Hindlimb muscle (tissue), 1 donor: ENCODE results near the gene INTS12. TPM values are rescaled to one million over a fixed set of nuclear protein-coding genes. Genes with fewer than 3 reads are reported as not detected.

Source experiments
- DNase-seq: peaks from one replicate; pipeline ENCODE4 v3.0.0-alpha.2; 2013
- polyA plus RNA-seq: library from polyadenylated mRNA; unstranded; fragments of 120-200 nt; gene quantifications from one replicate; pipeline ENCODE4 v1.2.1, GENCODE V29; 2013; ENCODE audit not compliant: insufficient read length

Gene INTS12
- polyA plus RNA-seq, 1 donor: 28.3 TPM

GRCh38 chr4:105683038-105683437 is 25.5 kb downstream of the INTS12 start:
- no peak for DNase-seq

GRCh38 chr4:105679186-105679585 is 29.3 kb downstream of the INTS12 start:
- no peak for DNase-seq

- DNase-seq: no peak
Observed at GRCh38 chr4:105677709-105678108, 30.8 kb downstream of the INTS12 start.

GRCh38 chr4:105674011-105674410 is 34.5 kb downstream of the INTS12 start:
- DNase-seq: no peak

GRCh38 chr4:105671301-105671700 is 37.2 kb downstream of the INTS12 start:
- no peak for DNase-seq

- no peak for DNase-seq
Observed at GRCh38 chr4:105670684-105671083, 37.8 kb downstream of the INTS12 start.

- no peak for DNase-seq
Observed at GRCh38 chr4:105666693-105667092, 41.8 kb downstream of the INTS12 start.

- no peak for DNase-seq
Observed at GRCh38 chr4:105662935-105663675, 45.4 kb downstream of the INTS12 start.

- DNase-seq: no peak
Observed at GRCh38 chr4:105661028-105661427, 47.5 kb downstream of the INTS12 start.

GRCh38 chr4:105659190-105659589 is 49.3 kb downstream of the INTS12 start:
- DNase-seq: no peak

- DNase-seq: no peak
Observed at GRCh38 chr4:105657117-105657765, 51.2 kb downstream of the INTS12 start.

GRCh38 chr4:105652286-105652888 is 56.1 kb downstream of the INTS12 start:
- no peak for DNase-seq

- DNase-seq: no peak
Observed at GRCh38 chr4:105651884-105652283, 56.6 kb downstream of the INTS12 start.

- DNase-seq: no peak
Observed at GRCh38 chr4:105650190-105650589, 58.3 kb downstream of the INTS12 start.

- no peak for DNase-seq
Observed at GRCh38 chr4:105645440-105645839, 63.0 kb downstream of the INTS12 start.

- no peak for DNase-seq
Observed at GRCh38 chr4:105644257-105644656, 64.2 kb downstream of the INTS12 start.

GRCh38 chr4:105641845-105642244 is 66.6 kb downstream of the INTS12 start:
- DNase-seq: no peak

- no peak for DNase-seq
Observed at GRCh38 chr4:105637408-105638176, 70.9 kb downstream of the INTS12 start.

GRCh38 chr4:105634402-105635080 is 73.9 kb downstream of the INTS12 start:
- DNase-seq: no peak

GRCh38 chr4:105633241-105633640 is 75.2 kb downstream of the INTS12 start:
- DNase-seq: no peak
